OCI-LY1 (cell line): ENCODE results near the gene KCNE1.
"Not testable (repeated sequence)": the region's sequence is repeated elsewhere in the genome, so short reads cannot be mapped to it uniquely, and the experiment has no call there.

Experiments
- EZH2 ChIP-seq: fragments of 200-600 bp; sonication (generic), shearing (Covaris generic); IDR thresholded peaks from 2 replicates; pipeline ENCODE4 v1.8.0; 2017; ENCODE audit warnings: borderline replicate concordance, mixed run types, mild to moderate bottlenecking, antibody characterized with exemption, low read length, moderate library complexity, mixed read lengths
- TF ChIP-seq, protein P1 (sequence below): fragments of 200-600 bp; sonication (generic), shearing (Covaris generic); IDR thresholded peaks from 2 replicates; pipeline ENCODE4 v1.5.1; 2017; ENCODE audit warnings: mild to moderate bottlenecking, antibody characterized with exemption, low read length, moderate library complexity, mixed read lengths

DNA sequence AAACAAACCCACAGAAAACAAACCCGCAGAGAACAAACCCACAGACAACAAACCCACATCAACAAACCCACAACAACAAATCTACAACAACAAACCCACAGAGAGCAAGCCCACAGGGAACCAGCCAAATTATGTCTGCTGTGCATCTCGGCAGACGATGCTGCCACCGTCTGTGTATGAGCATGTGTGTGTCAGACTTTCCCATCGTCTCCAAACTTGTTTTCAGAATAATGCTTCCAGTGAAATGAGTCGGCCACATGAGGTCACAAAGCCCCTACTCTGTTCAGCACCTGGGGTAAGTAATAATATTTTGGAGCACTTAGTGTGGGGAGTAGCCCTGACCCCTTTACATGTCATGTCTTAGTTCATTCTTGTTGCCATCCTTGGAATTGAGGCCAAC, 105.9 kb downstream of the KCNE1 start:
- TF ChIP-seq, protein P1, sequence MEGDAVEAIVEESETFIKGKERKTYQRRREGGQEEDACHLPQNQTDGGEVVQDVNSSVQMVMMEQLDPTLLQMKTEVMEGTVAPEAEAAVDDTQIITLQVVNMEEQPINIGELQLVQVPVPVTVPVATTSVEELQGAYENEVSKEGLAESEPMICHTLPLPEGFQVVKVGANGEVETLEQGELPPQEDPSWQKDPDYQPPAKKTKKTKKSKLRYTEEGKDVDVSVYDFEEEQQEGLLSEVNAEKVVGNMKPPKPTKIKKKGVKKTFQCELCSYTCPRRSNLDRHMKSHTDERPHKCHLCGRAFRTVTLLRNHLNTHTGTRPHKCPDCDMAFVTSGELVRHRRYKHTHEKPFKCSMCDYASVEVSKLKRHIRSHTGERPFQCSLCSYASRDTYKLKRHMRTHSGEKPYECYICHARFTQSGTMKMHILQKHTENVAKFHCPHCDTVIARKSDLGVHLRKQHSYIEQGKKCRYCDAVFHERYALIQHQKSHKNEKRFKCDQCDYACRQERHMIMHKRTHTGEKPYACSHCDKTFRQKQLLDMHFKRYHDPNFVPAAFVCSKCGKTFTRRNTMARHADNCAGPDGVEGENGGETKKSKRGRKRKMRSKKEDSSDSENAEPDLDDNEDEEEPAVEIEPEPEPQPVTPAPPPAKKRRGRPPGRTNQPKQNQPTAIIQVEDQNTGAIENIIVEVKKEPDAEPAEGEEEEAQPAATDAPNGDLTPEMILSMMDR = not testable (repeated sequence)
- not testable (repeated sequence) for TF ChIP-seq EZH2
